HG02571 (cell line): Measurements from ENCODE around the gene CMTM3.
"Not testable (repeated sequence)": the region's sequence is repeated elsewhere in the genome, so short reads cannot be mapped to it uniquely, and the experiment has no call there.

Source experiments
- ATAC-seq: cut with Tn5 transposase; IDR thresholded peaks from one replicate; pipeline ENCODE4 v1.9.1; 2021; ENCODE audit warnings: mild to moderate bottlenecking, moderate library complexity; ENCODE audit not compliant: unreplicated experiment

CMTM3 gene

GRCh38 chr16:66608241-66609138 is 4.0 kb downstream of the CMTM3 start:
- no peak for ATAC-seq

GRCh38 chr16:66609139-66609510 is 4.6 kb downstream of the CMTM3 start:
- no peak for ATAC-seq

- ATAC-seq = no peak
Observed at GRCh38 chr16:66610111-66610820, 5.8 kb downstream of the CMTM3 start.

GRCh38 chr16:66611911-66612310 is 7.4 kb downstream of the CMTM3 start:
- not testable (repeated sequence) for ATAC-seq

- ATAC-seq = no peak
Observed at GRCh38 chr16:66612422-66612821, 7.9 kb downstream of the CMTM3 start.

- ATAC-seq = no peak
Observed at GRCh38 chr16:66614161-66614802, 9.8 kb downstream of the CMTM3 start.

GRCh38 chr16:66616169-66616568 is 11.7 kb downstream of the CMTM3 start:
- ATAC-seq = no peak

GRCh38 chr16:66616592-66616991 is 12.1 kb downstream of the CMTM3 start:
- ATAC-seq = no peak

- no peak for ATAC-seq
Observed at GRCh38 chr16:66617010-66617434, 12.5 kb downstream of the CMTM3 start.

- ATAC-seq = no peak
Observed at GRCh38 chr16:66617728-66618127, 13.2 kb downstream of the CMTM3 start.

GRCh38 chr16:66618588-66619375 is 14.3 kb downstream of the CMTM3 start:
- ATAC-seq = no peak

- no peak for ATAC-seq
Observed at GRCh38 chr16:66619534-66620428, 15.3 kb downstream of the CMTM3 start.

GRCh38 chr16:66620429-66620795 is 15.9 kb downstream of the CMTM3 start:
- no peak for ATAC-seq

- no peak for ATAC-seq
Observed at GRCh38 chr16:66621973-66622372, 17.5 kb downstream of the CMTM3 start.

GRCh38 chr16:66622863-66623262 is 18.4 kb downstream of the CMTM3 start:
- no peak for ATAC-seq

GRCh38 chr16:66623755-66624154 is 19.3 kb downstream of the CMTM3 start:
- no peak for ATAC-seq

GRCh38 chr16:66627611-66628378 is 23.3 kb downstream of the CMTM3 start:
- ATAC-seq = not testable (repeated sequence)

GRCh38 chr16:66629856-66630255 is 25.4 kb downstream of the CMTM3 start:
- ATAC-seq = no peak
